A549 (cell line): ENCODE results near the gene S1PR2. TPM values are rescaled to one million over a fixed set of nuclear protein-coding genes. Genes with fewer than 3 reads are reported as not detected.

ENCODE experiments used
- ATAC-seq, 2 experiments: fragments of 200-7000 bp in 1 of 2; fragments of >200 bp in 1 of 2; cut with Nextera tagmentation in 1 of 2; cut with Tn5 transposase in 1 of 2; 3 replicates each; pipeline versions ENCODE4 v1.8.0 to v1.9.1; 2018 to 2020; ENCODE audit warnings: mild to moderate bottlenecking in 1 of 2, moderate library complexity in 1 of 2
- CTCF ChIA-PET: fragments of 300-600 bp; sonication (Branson Sonifier 250); formaldehyde crosslinking; extraction: SDS; loops from one replicate; lab custom pipeline; 2021; ENCODE audit warnings: antibody characterized with exemption, inconsistent platforms; lab: Yijun Ruan, JAX
- POLR2A ChIA-PET: fragments of 350-600 bp; formaldehyde crosslinking; extraction: SDS; loops from one replicate; lab custom pipeline; 2021; ENCODE audit warnings: antibody characterized with exemption, inconsistent platforms; lab: Yijun Ruan, JAX
- DNase-seq, 2 experiments: peaks; one replicate each; pipeline versions ENCODE4 v3.0.0 to v3.0.0-alpha.2; 2011 to 2016; ENCODE audit warnings: low read depth in 1 of 2, low spot score in 1 of 2
- FAIRE-seq: peaks from 2 replicates; lab custom pipeline; 2011; peaks lifted over from hg19 to GRCh38; lab: Jason Lieb, UNC
- H3K27ac ChIP-seq, 2 experiments: fragments of >200 bp; sonication (Bioruptor Twin); formaldehyde crosslinking; 3 replicates each; pipeline ENCODE4 v1.5.1; 2016 to 2017
- H3K4me1 ChIP-seq: fragments of >200 bp; sonication (Bioruptor Twin); formaldehyde crosslinking; 3 replicates; pipeline ENCODE4 v1.6.1; 2016
- H3K4me2 ChIP-seq: fragments of >200 bp; sonication (Bioruptor Twin); formaldehyde crosslinking; 3 replicates; pipeline ENCODE4 v1.6.1; 2016
- H3K4me3 ChIP-seq: fragments of >200 bp; sonication (Bioruptor Twin); formaldehyde crosslinking; 3 replicates; pipeline ENCODE4 v1.5.1; 2016
- H3K9me3 ChIP-seq: fragments of >200 bp; sonication (Bioruptor Twin); formaldehyde crosslinking; 3 replicates; pipeline ENCODE4 v1.6.1; 2016
- BHLHE40 ChIP-seq: IDR thresholded peaks from 2 replicates; pipeline ENCODE4 v1.6.1; 2012; ENCODE audit warnings: low read depth, low read length, inconsistent platforms
- CBX2 ChIP-seq: fragments of 200-600 bp; sonication (generic); IDR thresholded peaks from 2 replicates; pipeline ENCODE4 v1.6.1; 2016; ENCODE audit warnings: low read depth, mild to moderate bottlenecking, borderline replicate concordance
- CBX8 ChIP-seq: fragments of 200-600 bp; sonication (generic); IDR thresholded peaks from 2 replicates; pipeline ENCODE4 v1.6.1; 2016
- CHD4 ChIP-seq: fragments of 200-600 bp; sonication (generic); IDR thresholded peaks from 2 replicates; pipeline ENCODE4 v1.6.1; 2016; ENCODE audit warnings: antibody characterized with exemption, mild to moderate bottlenecking, borderline replicate concordance
- EP300 ChIP-seq, 2 experiments: fragments of >200 bp; sonication (Bioruptor Twin); formaldehyde crosslinking; IDR thresholded peaks; 2 replicates in 1 of 2; 3 replicates in 1 of 2; pipeline ENCODE4 v1.6.1; 2016 to 2017
- HEYL ChIP-seq: fragments of 250-450 bp; sonication (Bioruptor Pico); IDR thresholded peaks from 2 replicates; pipeline ENCODE4 v1.8.0; 2021; ENCODE audit warnings: mild to moderate bottlenecking, moderate library complexity
- MYC ChIP-seq: IDR thresholded peaks from 2 replicates; pipeline ENCODE4 v1.6.1; 2012; ENCODE audit warnings: mild to moderate bottlenecking, inconsistent platforms, low read length, improper control_type of control experiment, borderline replicate concordance
- NPAS2 ChIP-seq: fragments of 250-450 bp; sonication (Bioruptor Pico); IDR thresholded peaks from 2 replicates; pipeline ENCODE4 v1.8.0; 2022; ENCODE audit warnings: mild to moderate bottlenecking, moderate library complexity, borderline replicate concordance
- TFCP2L1 ChIP-seq: fragments of 250-450 bp; sonication (Bioruptor Pico); IDR thresholded peaks from 2 replicates; pipeline ENCODE4 v1.5.0; 2021; ENCODE audit warnings: mild to moderate bottlenecking
- ZFP36 ChIP-seq: fragments of 450-650 bp; IDR thresholded peaks from 2 replicates; pipeline ENCODE4 v1.6.1; 2014; ENCODE audit warnings: borderline replicate concordance; ENCODE audit not compliant: partially characterized antibody
- ZNF302 ChIP-seq: fragments of 250-450 bp; sonication (Bioruptor Pico); IDR thresholded peaks from 2 replicates; pipeline ENCODE4 v1.9.0; 2021; ENCODE audit warnings: inconsistent platforms, mild to moderate bottlenecking, moderate library complexity
- WGBS: methylation state at CpG from one replicate; pipeline ENCODE4 v1.1.6; 2017; ENCODE audit errors: missing lambda C conversion rate; 5-methylcytosine and 5-hydroxymethylcytosine counted together
- polyA plus RNA-seq, 4 experiments: library from polyadenylated mRNA; depleted of rRNA in 3 of 4; stranded (reverse); fragments of >200 nt; fragmentation: RNase III in 1 of 4; extraction: RNeasy Plus Mini Kit Qiagen cat#74134 plus additional on column Dnase treatment in 1 of 4; gene quantifications; 2 replicates in 3 of 4; 3 replicates in 1 of 4; pipeline ENCODE4 v1.2.3, GENCODE V29; 2011 to 2017
- TF ChIP-seq, protein P1 (sequence below): IDR thresholded peaks from 2 replicates; pipeline ENCODE4 v1.6.1; 2012; ENCODE audit warnings: low read depth, borderline replicate concordance
- TF ChIP-seq, protein P2 (sequence below): fragments of 250-450 bp; sonication (Bioruptor Pico); IDR thresholded peaks from 2 replicates; pipeline ENCODE4 v1.5.0; 2020; ENCODE audit warnings: low read depth, mild to moderate bottlenecking, moderate library complexity
- TF ChIP-seq, protein P3 (sequence below): fragments of 150-350 bp; IDR thresholded peaks from 2 replicates; pipeline ENCODE4 v1.6.1; 2014; ENCODE audit warnings: low read depth, mild to moderate bottlenecking, low read length
- TF ChIP-seq, protein P4 (sequence below): fragments of >200 bp; sonication (Bioruptor Twin); formaldehyde crosslinking; IDR thresholded peaks from 3 replicates; pipeline ENCODE4 v1.6.1; 2016
- TF ChIP-seq, protein P5 (sequence below): fragments of 200-600 bp; sonication (generic); IDR thresholded peaks from 2 replicates; pipeline ENCODE4 v1.6.1; 2016; ENCODE audit warnings: antibody characterized with exemption, mild to moderate bottlenecking, moderate library complexity
- TF ChIP-seq, protein P6 (sequence below): IDR thresholded peaks from 2 replicates; pipeline ENCODE4 v1.6.1; 2012
- TF ChIP-seq, protein P7 (sequence below): fragments of >200 bp; sonication (Bioruptor Twin); formaldehyde crosslinking; IDR thresholded peaks from 2 replicates; pipeline ENCODE4 v1.6.1; 2016
- TF ChIP-seq, protein P8 (sequence below): IDR thresholded peaks from 2 replicates; pipeline ENCODE4 v1.6.1; 2012

S1PR2 gene
- polyA plus RNA-seq, 2 of the 4 experiments (the other 2 are of a cell fraction): 0.72 to 0.87 TPM

DNA sequence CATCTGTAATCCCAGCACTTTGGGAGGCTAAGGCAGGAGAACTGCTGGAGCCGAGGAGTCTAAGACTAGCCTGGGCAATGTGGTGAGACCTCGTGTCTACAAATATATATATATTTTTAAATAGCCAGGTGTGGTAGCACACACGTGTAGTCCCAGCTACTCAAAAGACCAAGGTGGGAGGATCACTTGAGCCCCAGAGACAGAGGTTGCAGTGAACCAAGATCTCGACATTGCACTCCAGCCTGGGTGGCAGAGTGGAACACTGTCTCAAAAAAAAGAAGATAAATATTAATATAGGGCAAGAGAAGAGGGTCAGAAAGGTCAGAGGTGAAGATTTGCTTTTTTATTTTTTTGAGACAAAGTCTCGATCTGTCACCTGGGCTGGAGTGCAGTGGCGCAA lies 15.4 kb upstream of the S1PR2 start:
- 62% methylated on average over 6 of the region's 6 CpGs for WGBS
- Histone ChIP-seq H3K27ac (no peak overlapping the region), H3K9me3 (no peaks in the 10 kb centered on the region), H3K4me2 (no peak overlapping the region), H3K4me1 (no peaks in the 10 kb centered on the region), H3K4me3 (no peak overlapping the region)
- POLR2A ChIA-PET: no interaction called here
- DNase-seq: no peak
- no peak for FAIRE-seq
- CTCF ChIA-PET: interaction anchor here (1.1 to 1.6 kb wide), 4 partner anchors 12 to 316 kb away, joined by 3 to 8 read pairs (median 5); no protein-coding TSS in a partner anchor
- no peak for ATAC-seq
- no peak for TF ChIP-seq CBX2

DNA sequence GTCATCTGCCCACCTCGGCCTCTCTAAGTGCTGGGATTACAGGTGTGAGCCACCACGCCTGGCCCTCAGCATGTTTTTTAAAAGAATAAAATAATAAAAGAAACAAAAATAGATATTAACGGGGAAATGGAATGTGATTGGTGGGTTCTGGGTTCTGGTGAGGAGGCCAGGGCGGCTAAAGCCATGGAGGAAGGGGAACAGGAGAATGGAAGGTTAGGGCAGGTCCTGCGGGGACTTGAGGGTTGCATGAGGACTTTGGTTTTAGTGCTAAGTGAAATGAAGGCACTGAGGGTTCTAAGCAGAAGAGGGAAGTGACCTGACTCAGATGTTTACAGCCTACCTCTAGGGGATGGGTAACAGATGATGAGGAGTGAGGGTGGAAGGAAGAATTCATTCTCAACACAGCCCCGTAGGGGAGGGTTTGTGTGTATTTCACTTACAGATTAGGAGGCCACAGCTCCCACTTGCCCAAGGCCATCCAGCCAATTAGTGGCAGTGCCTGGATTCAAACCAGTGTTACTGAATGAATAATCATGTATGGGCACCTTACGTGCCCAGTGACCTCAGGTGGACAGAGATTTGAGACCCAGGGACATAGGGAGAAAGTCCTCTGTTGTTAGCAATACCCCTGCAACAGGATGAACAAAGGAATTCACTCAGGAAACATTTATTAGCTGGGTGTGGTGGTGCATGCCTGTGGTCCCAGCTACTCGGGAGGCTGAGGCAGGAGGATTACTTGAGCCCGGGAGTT lies 14.2 kb upstream of the S1PR2 start:
- Histone ChIP-seq H3K9me3 (no peaks in the 10 kb centered on the region), H3K4me1 (no peaks in the 10 kb centered on the region)
- no peak; a peak in 1 of 6 replicates for ATAC-seq
- POLR2A ChIA-PET: no interaction called here
- TF ChIP-seq BHLHE40 (no peak), TFCP2L1 (CRISPR knock-in tag) (no peak), ZNF302 (CRISPR knock-in tag) (no peak), CBX8 (no peak), MYC (no peak), HEYL (CRISPR knock-in tag) (no peak), NPAS2 (no peak), CHD4 (no peak), ZFP36 (no peak), EP300 (IDR thresholded peaks at IDR 0.05) (no peak)
- TF ChIP-seq, protein P1, sequence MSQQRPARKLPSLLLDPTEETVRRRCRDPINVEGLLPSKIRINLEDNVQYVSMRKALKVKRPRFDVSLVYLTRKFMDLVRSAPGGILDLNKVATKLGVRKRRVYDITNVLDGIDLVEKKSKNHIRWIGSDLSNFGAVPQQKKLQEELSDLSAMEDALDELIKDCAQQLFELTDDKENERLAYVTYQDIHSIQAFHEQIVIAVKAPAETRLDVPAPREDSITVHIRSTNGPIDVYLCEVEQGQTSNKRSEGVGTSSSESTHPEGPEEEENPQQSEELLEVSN: no peak
- TF ChIP-seq, protein P2, sequence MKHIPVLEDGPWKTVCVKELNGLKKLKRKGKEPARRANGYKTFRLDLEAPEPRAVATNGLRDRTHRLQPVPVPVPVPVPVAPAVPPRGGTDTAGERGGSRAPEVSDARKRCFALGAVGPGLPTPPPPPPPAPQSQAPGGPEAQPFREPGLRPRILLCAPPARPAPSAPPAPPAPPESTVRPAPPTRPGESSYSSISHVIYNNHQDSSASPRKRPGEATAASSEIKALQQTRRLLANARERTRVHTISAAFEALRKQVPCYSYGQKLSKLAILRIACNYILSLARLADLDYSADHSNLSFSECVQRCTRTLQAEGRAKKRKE: no peak
- TF ChIP-seq, protein P3, sequence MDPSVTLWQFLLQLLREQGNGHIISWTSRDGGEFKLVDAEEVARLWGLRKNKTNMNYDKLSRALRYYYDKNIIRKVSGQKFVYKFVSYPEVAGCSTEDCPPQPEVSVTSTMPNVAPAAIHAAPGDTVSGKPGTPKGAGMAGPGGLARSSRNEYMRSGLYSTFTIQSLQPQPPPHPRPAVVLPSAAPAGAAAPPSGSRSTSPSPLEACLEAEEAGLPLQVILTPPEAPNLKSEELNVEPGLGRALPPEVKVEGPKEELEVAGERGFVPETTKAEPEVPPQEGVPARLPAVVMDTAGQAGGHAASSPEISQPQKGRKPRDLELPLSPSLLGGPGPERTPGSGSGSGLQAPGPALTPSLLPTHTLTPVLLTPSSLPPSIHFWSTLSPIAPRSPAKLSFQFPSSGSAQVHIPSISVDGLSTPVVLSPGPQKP: no peak
- TF ChIP-seq, protein P4, sequence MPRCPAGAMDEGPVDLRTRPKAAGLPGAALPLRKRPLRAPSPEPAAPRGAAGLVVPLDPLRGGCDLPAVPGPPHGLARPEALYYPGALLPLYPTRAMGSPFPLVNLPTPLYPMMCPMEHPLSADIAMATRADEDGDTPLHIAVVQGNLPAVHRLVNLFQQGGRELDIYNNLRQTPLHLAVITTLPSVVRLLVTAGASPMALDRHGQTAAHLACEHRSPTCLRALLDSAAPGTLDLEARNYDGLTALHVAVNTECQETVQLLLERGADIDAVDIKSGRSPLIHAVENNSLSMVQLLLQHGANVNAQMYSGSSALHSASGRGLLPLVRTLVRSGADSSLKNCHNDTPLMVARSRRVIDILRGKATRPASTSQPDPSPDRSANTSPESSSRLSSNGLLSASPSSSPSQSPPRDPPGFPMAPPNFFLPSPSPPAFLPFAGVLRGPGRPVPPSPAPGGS: no peak
- TF ChIP-seq, protein P5, sequence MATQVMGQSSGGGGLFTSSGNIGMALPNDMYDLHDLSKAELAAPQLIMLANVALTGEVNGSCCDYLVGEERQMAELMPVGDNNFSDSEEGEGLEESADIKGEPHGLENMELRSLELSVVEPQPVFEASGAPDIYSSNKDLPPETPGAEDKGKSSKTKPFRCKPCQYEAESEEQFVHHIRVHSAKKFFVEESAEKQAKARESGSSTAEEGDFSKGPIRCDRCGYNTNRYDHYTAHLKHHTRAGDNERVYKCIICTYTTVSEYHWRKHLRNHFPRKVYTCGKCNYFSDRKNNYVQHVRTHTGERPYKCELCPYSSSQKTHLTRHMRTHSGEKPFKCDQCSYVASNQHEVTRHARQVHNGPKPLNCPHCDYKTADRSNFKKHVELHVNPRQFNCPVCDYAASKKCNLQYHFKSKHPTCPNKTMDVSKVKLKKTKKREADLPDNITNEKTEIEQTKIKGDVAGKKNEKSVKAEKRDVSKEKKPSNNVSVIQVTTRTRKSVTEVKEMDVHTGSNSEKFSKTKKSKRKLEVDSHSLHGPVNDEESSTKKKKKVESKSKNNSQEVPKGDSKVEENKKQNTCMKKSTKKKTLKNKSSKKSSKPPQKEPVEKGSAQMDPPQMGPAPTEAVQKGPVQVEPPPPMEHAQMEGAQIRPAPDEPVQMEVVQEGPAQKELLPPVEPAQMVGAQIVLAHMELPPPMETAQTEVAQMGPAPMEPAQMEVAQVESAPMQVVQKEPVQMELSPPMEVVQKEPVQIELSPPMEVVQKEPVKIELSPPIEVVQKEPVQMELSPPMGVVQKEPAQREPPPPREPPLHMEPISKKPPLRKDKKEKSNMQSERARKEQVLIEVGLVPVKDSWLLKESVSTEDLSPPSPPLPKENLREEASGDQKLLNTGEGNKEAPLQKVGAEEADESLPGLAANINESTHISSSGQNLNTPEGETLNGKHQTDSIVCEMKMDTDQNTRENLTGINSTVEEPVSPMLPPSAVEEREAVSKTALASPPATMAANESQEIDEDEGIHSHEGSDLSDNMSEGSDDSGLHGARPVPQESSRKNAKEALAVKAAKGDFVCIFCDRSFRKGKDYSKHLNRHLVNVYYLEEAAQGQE: no peak
- TF ChIP-seq, protein P6, sequence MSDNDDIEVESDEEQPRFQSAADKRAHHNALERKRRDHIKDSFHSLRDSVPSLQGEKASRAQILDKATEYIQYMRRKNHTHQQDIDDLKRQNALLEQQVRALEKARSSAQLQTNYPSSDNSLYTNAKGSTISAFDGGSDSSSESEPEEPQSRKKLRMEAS: no peak
- TF ChIP-seq, protein P7, sequence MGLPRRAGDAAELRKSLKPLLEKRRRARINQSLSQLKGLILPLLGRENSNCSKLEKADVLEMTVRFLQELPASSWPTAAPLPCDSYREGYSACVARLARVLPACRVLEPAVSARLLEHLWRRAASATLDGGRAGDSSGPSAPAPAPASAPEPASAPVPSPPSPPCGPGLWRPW: no peak
- TF ChIP-seq, protein P8, sequence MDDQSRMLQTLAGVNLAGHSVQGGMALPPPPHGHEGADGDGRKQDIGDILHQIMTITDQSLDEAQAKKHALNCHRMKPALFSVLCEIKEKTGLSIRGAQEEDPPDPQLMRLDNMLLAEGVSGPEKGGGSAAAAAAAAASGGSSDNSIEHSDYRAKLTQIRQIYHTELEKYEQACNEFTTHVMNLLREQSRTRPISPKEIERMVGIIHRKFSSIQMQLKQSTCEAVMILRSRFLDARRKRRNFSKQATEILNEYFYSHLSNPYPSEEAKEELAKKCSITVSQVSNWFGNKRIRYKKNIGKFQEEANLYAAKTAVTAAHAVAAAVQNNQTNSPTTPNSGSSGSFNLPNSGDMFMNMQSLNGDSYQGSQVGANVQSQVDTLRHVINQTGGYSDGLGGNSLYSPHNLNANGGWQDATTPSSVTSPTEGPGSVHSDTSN: no peak
- TF ChIP-seq, all 56 proteins: peak for 0
- DNase-seq: no peak
- no peak for FAIRE-seq
- Histone ChIP-seq H3K27ac (no peak overlapping the region), H3K4me2 (no peak overlapping the region), H3K4me3 (no peak overlapping the region)
- 64% methylated on average over 9 of the region's 9 CpGs for WGBS
- CTCF ChIA-PET: interaction anchor here (1.0 to 1.4 kb wide), 3 partner anchors 13 to 23 kb away, joined by 3 to 7 read pairs (median 5); no protein-coding TSS in a partner anchor
